Caco-2 (cell line): Measurements from ENCODE around the gene AUTS2. TPM values are rescaled to one million over a fixed set of nuclear protein-coding genes. Genes with fewer than 3 reads are reported as not detected.

Source experiments
- BruUV-seq: library from RNA; stranded (reverse); fragments of 400-500 nt; replicated peaks from 2 replicates; lab custom pipeline; 2021; lab: Mats Ljungman, UMichigan
- CTCF ChIA-PET: fragments of 300-600 bp; sonication (Branson Sonifier 250); formaldehyde crosslinking; loops from one replicate; lab custom pipeline; 2022; ENCODE audit warnings: antibody characterized with exemption; lab: Charles Lee
- POLR2A ChIA-PET: fragments of 300-600 bp; sonication (Branson Sonifier 250); formaldehyde crosslinking; loops from one replicate; lab custom pipeline; 2022; ENCODE audit warnings: antibody characterized with exemption; lab: Charles Lee
- DNase-seq, 2 experiments: peaks; one replicate each; pipeline versions ENCODE4 v3.0.0 to v3.0.0-alpha.2; 2020 to 2022
- H3K27me3 ChIP-seq: replicated peaks from 2 replicates; pipeline ENCODE4 v1.6.0; 2011; ENCODE audit warnings: low read length; ENCODE audit not compliant: control insufficient read depth, insufficient read depth
- H3K36me3 ChIP-seq: 2 replicates; pipeline ENCODE4 v1.5.1; 2011; ENCODE audit warnings: low read length; ENCODE audit not compliant: control insufficient read depth, insufficient read depth
- H3K4me1 ChIP-seq: fragments of 250-450 bp; sonication (Bioruptor Pico); 2 replicates; pipeline ENCODE4 v1.5.1; 2020; ENCODE audit warnings: mild to moderate bottlenecking
- H3K4me3 ChIP-seq: 2 replicates; pipeline ENCODE4 v1.5.1; 2011; ENCODE audit warnings: low read depth, mild to moderate bottlenecking, control low read depth, low read length
- H3K9me3 ChIP-seq: fragments of 250-450 bp; sonication (Bioruptor Pico); 2 replicates; pipeline ENCODE4 v1.5.1; 2020; ENCODE audit warnings: mild to moderate bottlenecking, moderate library complexity
- H3K27ac Mint-ChIP-seq: one replicate; pipeline ENCODE4 v1.8.0; 2022; ENCODE audit warnings: mixed read lengths; ENCODE audit not compliant: unreplicated experiment
- H3K27me3 Mint-ChIP-seq: one replicate; pipeline ENCODE4 v1.8.0; 2022; ENCODE audit warnings: mixed read lengths; ENCODE audit not compliant: insufficient read depth, unreplicated experiment
- H3K36me3 Mint-ChIP-seq: one replicate; pipeline ENCODE4 v1.8.0; 2022; ENCODE audit warnings: mild to moderate bottlenecking, mixed read lengths; ENCODE audit not compliant: insufficient read depth, unreplicated experiment
- H3K4me1 Mint-ChIP-seq: one replicate; pipeline ENCODE4 v1.8.0; 2022; ENCODE audit warnings: low read depth, mixed read lengths; ENCODE audit not compliant: unreplicated experiment
- H3K4me3 Mint-ChIP-seq: one replicate; pipeline ENCODE4 v1.8.0; 2022; ENCODE audit warnings: mild to moderate bottlenecking, moderate library complexity, mixed read lengths; ENCODE audit not compliant: unreplicated experiment
- H3K9me3 Mint-ChIP-seq: one replicate; pipeline ENCODE4 v1.8.0; 2022; ENCODE audit warnings: mixed read lengths; ENCODE audit not compliant: unreplicated experiment
- CTCF ChIP-seq, 2 experiments: fragments of 200-600 bp in 1 of 2; IDR thresholded peaks; 1 replicate in 1 of 2; 2 replicates in 1 of 2; pipeline versions ENCODE4 v1.5.1 to v1.8.0; 2011 to 2022; ENCODE audit warnings: antibody characterized with exemption in 1 of 2, control low read depth in 1 of 2, inconsistent platforms in 1 of 2, low read depth in 1 of 2, low read length in 1 of 2, mild to moderate bottlenecking in 1 of 2, moderate library complexity in 1 of 2; ENCODE audit not compliant: insufficient read depth in 1 of 2, severe bottlenecking in 1 of 2, unreplicated experiment in 1 of 2
- intact Hi-C: fragments of 100-400 bp; cut with micrococcal nuclease; formaldehyde crosslinking; loops from one replicate; pipeline ENCODE4 v1.10.0; 2022; ENCODE audit not compliant: unreplicated experiment
- total RNA-seq: library from RNA; stranded (reverse); gene quantifications from 2 replicates; pipeline ENCODE4 v1.2.3, GENCODE V29; 2022

AUTS2 gene
- total RNA-seq, 1 experiment from 2014 or later = 37.1 TPM

DNA sequence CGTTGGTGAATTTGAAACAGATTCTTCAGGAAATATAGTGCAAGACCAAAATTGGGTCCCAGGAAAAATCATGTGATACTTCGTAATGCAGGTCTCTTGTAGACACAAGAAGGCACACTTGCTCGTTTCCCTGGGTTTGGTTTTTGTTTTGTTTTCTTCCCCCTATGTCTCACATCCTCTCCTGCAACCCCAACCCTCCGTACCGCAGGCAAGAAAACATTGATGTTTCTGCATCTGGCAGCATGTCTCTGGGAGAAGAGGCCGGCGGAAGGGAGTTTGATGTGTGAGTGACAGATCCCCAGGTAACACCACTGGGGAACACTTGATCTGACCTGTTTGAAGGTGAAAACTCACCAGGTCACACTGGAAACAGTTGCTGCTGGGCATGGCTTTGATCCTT lies 718.5 kb downstream of the AUTS2 start:
- Histone ChIP-seq H3K27me3 (no peaks in the 10 kb centered on the region), H3K4me3 (no peak overlapping the region), H3K9me3 (no peaks in the 10 kb centered on the region), H3K4me1 (no peaks in the 10 kb centered on the region), H3K36me3 (no peaks in the 10 kb centered on the region)
- Mint-ChIP-seq H3K36me3 (no peaks in the 10 kb centered on the region), H3K27me3 (no peaks in the 10 kb centered on the region), H3K27ac (no peak overlapping the region), H3K9me3 (no peaks in the 10 kb centered on the region), H3K4me3 (no peak overlapping the region), H3K4me1 (no peaks in the 10 kb centered on the region)
- intact Hi-C loops = no loop called here
- no peak for DNase-seq
- POLR2A ChIA-PET = no interaction called here
- no TSS peak for BruUV-seq
- CTCF ChIA-PET = no interaction called here
- TF ChIP-seq CTCF (IDR thresholded peaks at IDR 0.05; ENCODE audit: insufficient read depth in 1 of 2, low read depth in 1 of 2, low read length in 1 of 2, severe bottlenecking in 1 of 2, unreplicated experiment in 1 of 2) = no peak

GRCh38 chr7:70317356-70317755 lies 719.1 kb downstream of the AUTS2 start:
- Histone ChIP-seq H3K27me3 (no peaks in the 10 kb centered on the region), H3K4me3 (no peak overlapping the region), H3K9me3 (no peaks in the 10 kb centered on the region), H3K36me3 (no peaks in the 10 kb centered on the region), H3K4me1 (no peaks in the 10 kb centered on the region)
- no peak for TF ChIP-seq CTCF (IDR thresholded peaks at IDR 0.05; ENCODE audit: insufficient read depth in 1 of 2, low read depth in 1 of 2, low read length in 1 of 2, severe bottlenecking in 1 of 2, unreplicated experiment in 1 of 2)
- ChIA-PET CTCF (no interaction called here), POLR2A (no interaction called here)
- no peak for DNase-seq
- no peak overlapping the region for H3K27ac Mint-ChIP-seq
- no peaks in the 10 kb centered on the region for H3K27me3 Mint-ChIP-seq
- no peaks in the 10 kb centered on the region for H3K4me1 Mint-ChIP-seq
- H3K9me3 Mint-ChIP-seq = no peaks in the 10 kb centered on the region
- no TSS peak for BruUV-seq
- H3K4me3 Mint-ChIP-seq = no peak overlapping the region
- intact Hi-C loops = no loop called here
- H3K36me3 Mint-ChIP-seq = no peaks in the 10 kb centered on the region

DNA sequence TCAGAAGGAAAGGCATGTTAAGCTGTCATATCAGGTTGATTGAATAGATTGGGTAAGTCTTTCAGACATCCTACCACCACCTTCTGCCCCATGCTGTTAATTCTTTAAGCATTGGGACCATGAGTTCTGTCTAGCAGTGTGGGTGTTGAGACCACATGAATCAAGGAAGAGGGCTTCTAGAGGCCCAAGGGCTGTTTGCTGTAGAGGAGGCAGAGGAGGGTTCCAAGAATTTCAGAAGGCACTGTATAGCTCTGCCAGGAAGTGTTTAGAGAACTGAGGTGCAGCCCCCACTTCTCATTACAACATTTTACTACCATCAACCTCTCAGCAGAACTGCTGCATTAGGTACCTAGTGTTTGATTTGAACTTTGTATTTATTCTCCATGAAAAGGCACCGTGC lies 720.2 kb downstream of the AUTS2 start:
- ChIA-PET POLR2A (no interaction called here), CTCF (interaction anchor here (0.6 kb wide), 1 partner anchor 127 kb away, joined by 11 read pairs; no protein-coding TSS in a partner anchor)

More for the DNA sequence above, 720.2 kb downstream of the AUTS2 start:
- H3K36me3 ChIP-seq = no peaks in the 10 kb centered on the region
- no peak overlapping the region for H3K4me3 Mint-ChIP-seq
- no peaks in the 10 kb centered on the region for H3K27me3 ChIP-seq
- no peaks in the 10 kb centered on the region for H3K4me1 ChIP-seq
- H3K4me1 Mint-ChIP-seq = no peaks in the 10 kb centered on the region
- no peak overlapping the region for H3K4me3 ChIP-seq
- intact Hi-C loops = no loop called here
- no peaks in the 10 kb centered on the region for H3K9me3 Mint-ChIP-seq
- DNase-seq = no peak
- H3K36me3 Mint-ChIP-seq = no peaks in the 10 kb centered on the region
- no peaks in the 10 kb centered on the region for H3K9me3 ChIP-seq
- no peak for TF ChIP-seq CTCF (IDR thresholded peaks at IDR 0.05; ENCODE audit: insufficient read depth in 1 of 2, low read depth in 1 of 2, low read length in 1 of 2, severe bottlenecking in 1 of 2, unreplicated experiment in 1 of 2)
- H3K27me3 Mint-ChIP-seq = no peaks in the 10 kb centered on the region
- no peak overlapping the region for H3K27ac Mint-ChIP-seq
- no TSS peak for BruUV-seq
